Thyroid gland (tissue), 4 donors: Measurements from ENCODE around the gene BCAS3. TPM values are rescaled to one million over a fixed set of nuclear protein-coding genes. Genes with fewer than 3 reads are reported as not detected.

Source experiments
- DNase-seq, 2 donors: peaks; one replicate each; pipeline ENCODE4 v3.0.0-alpha.2; 2019
- H3K27ac ChIP-seq, 3 donors: fragments of 200-600 bp; sonication (generic); 1 replicate in 2 of 3; 2 replicates in 1 of 3; pipeline ENCODE4 v1.5.1; 2016 to 2019; ENCODE audit warnings: mild to moderate bottlenecking in 1 of 3, moderate library complexity in 1 of 3
- H3K27me3 ChIP-seq: fragments of 200-600 bp; sonication (generic); one replicate; pipeline ENCODE4 v1.5.1; 2019
- H3K36me3 ChIP-seq, 2 donors: fragments of 200-600 bp; sonication (generic); one replicate each; pipeline ENCODE4 v1.5.1; 2016 to 2019
- H3K4me1 ChIP-seq, 2 donors: fragments of 200-600 bp; sonication (generic); one replicate each; pipeline ENCODE4 v1.5.1; 2017 to 2019
- H3K4me3 ChIP-seq, 3 donors: fragments of 200-600 bp; sonication (generic); replicated peaks in 1 of 3; 1 replicate in 2 of 3; 2 replicates in 1 of 3; pipeline ENCODE4 v1.5.1; 2016; ENCODE audit warnings: mild to moderate bottlenecking in 1 of 3
- H3K9me3 ChIP-seq: fragments of 200-600 bp; sonication (generic); one replicate; pipeline ENCODE4 v1.5.1; 2017
- CTCF ChIP-seq, 6 experiments: fragments of 200-600 bp in 3 of 6; fragments of 450-650 bp in 3 of 6; sonication (generic) in 3 of 6; IDR thresholded peaks; one replicate each; pipeline ENCODE4 v1.5.1; 2016 to 2019; ENCODE audit warnings: antibody characterized with exemption in 6 of 6, mild to moderate bottlenecking in 2 of 6, inconsistent platforms in 1 of 6, moderate library complexity in 1 of 6
- POLR2A ChIP-seq, 2 donors: fragments of 450-650 bp; IDR thresholded peaks; one replicate each; pipeline ENCODE4 v1.6.1; 2017; ENCODE audit warnings: antibody characterized with exemption in 2 of 2, mild to moderate bottlenecking in 2 of 2, moderate library complexity in 1 of 2
- WGBS, 2 donors: methylation state at CpG; one replicate each; pipeline ENCODE4 v1.1.5; 2017; 5-methylcytosine and 5-hydroxymethylcytosine counted together
- intact Hi-C: fragments of 100-400 bp; cut with DNase I; formaldehyde crosslinking; loops from one replicate; pipeline ENCODE4 v1.15.1; 2023
- total RNA-seq, 4 donors: library from RNA; depleted of rRNA; stranded (reverse); fragments of >200 nt; gene quantifications; one replicate each; pipeline ENCODE4 v1.2.3, GENCODE V29; 2016

Gene BCAS3
- total RNA-seq, 4 donors from 2014 or later, result 41.8 to 78.7 (median 51.6) TPM

GRCh38 chr17:61208301-61209105 lies 530.9 kb downstream of the BCAS3 start:
- Histone ChIP-seq H3K4me3 (no peak overlapping the region), H3K36me3 (no peaks in the 10 kb centered on the region), H3K27ac (peak overlapping the region; percentile 81 to 92 (median 91)), H3K4me1 (peaks cover 46 to 58% of the 10 kb centered on the region in 2 donors), H3K27me3 (no peaks in the 10 kb centered on the region), H3K9me3 (no peaks in the 10 kb centered on the region)
- intact Hi-C loops, result loop anchor here (5.0 kb wide), 2 partner anchors 44 to 189 kb away; partner anchors contain the start of gene TBX2
- no peak for TF ChIP-seq POLR2A (IDR thresholded peaks at IDR 0.05)
- peak in 1 of 6 experiments; percentile 5 for TF ChIP-seq CTCF (IDR thresholded peaks at IDR 0.05)
- 21 to 30% methylated on average over 6 of the region's 6 CpGs for WGBS, 2 donors
- peak; percentile 65 to 70 for DNase-seq

GRCh38 chr17:61209106-61209439 lies 531.4 kb downstream of the BCAS3 start:
- intact Hi-C loops, result loop anchor here (5.0 kb wide), 2 partner anchors 43 to 188 kb away; partner anchors contain the start of gene TBX2
- Histone ChIP-seq H3K27me3 (no peaks in the 10 kb centered on the region), H3K27ac (peak overlapping the region; percentile 81 to 92 (median 91)), H3K9me3 (no peaks in the 10 kb centered on the region), H3K4me1 (peaks cover 40 to 53% of the 10 kb centered on the region in 2 donors), H3K4me3 (no peak overlapping the region), H3K36me3 (no peaks in the 10 kb centered on the region)
- no peak for DNase-seq
- TF ChIP-seq POLR2A (IDR thresholded peaks at IDR 0.05) (no peak), CTCF (IDR thresholded peaks at IDR 0.05) (no peak)
- 6 to 14% methylated on average over 4 of the region's 4 CpGs for WGBS, 2 donors

GRCh38 chr17:61209525-61209924 lies 531.9 kb downstream of the BCAS3 start:
- intact Hi-C loops, result loop anchor here (5.0 kb wide), 2 partner anchors 43 to 188 kb away; partner anchors contain the start of gene TBX2
- no peak for DNase-seq
- Histone ChIP-seq H3K9me3 (no peaks in the 10 kb centered on the region), H3K27ac (peak overlapping the region; percentile 81 to 92 (median 91)), H3K4me1 (peaks cover 36 to 51% of the 10 kb centered on the region in 2 donors), H3K36me3 (no peaks in the 10 kb centered on the region), H3K27me3 (no peaks in the 10 kb centered on the region), H3K4me3 (no peak overlapping the region)
- no peak for TF ChIP-seq POLR2A (IDR thresholded peaks at IDR 0.05)
- TF ChIP-seq CTCF (IDR thresholded peaks at IDR 0.05), result no peak
- WGBS, 2 donors, result 35 to 45% methylated on average over 6 of the region's 6 CpGs

- intact Hi-C loops, result no loop called here
- WGBS, 2 donors, result 33 to 56% methylated on average over 1 of the region's 1 CpG
- Histone ChIP-seq H3K36me3 (no peaks in the 10 kb centered on the region), H3K4me1 (peaks cover 32 to 38% of the 10 kb centered on the region in 2 donors), H3K4me3 (no peak overlapping the region), H3K27ac (peak overlapping the region in 2 of 3 donors; percentile 91 to 92), H3K9me3 (no peaks in the 10 kb centered on the region), H3K27me3 (no peaks in the 10 kb centered on the region)
- DNase-seq, result no peak
- TF ChIP-seq POLR2A (IDR thresholded peaks at IDR 0.05) (no peak), CTCF (IDR thresholded peaks at IDR 0.05) (no peak)
Observed at GRCh38 chr17:61211236-61211635, 533.6 kb downstream of the BCAS3 start.

GRCh38 chr17:61212655-61213054 lies 535.0 kb downstream of the BCAS3 start:
- intact Hi-C loops, result no loop called here
- no peak for TF ChIP-seq CTCF (IDR thresholded peaks at IDR 0.05)
- TF ChIP-seq POLR2A (IDR thresholded peaks at IDR 0.05), result no peak
- no peak overlapping the region for H3K4me3 ChIP-seq
- no peaks in the 10 kb centered on the region for H3K9me3 ChIP-seq
- H3K27me3 ChIP-seq, result no peaks in the 10 kb centered on the region
- no peak overlapping the region for H3K27ac ChIP-seq
- WGBS, 2 donors, result 98 to 100% methylated on average over 1 of the region's 1 CpG
- peaks cover 33 to 39% of the 10 kb centered on the region in 2 donors for H3K4me1 ChIP-seq
- H3K36me3 ChIP-seq, result no peaks in the 10 kb centered on the region
- no peak for DNase-seq
